Mucosa of descending colon (tissue), 3 donors: ENCODE measurements around the gene METRN. TPM values are rescaled to one million over a fixed set of nuclear protein-coding genes. Genes with fewer than 3 reads are reported as not detected.

Experiments
- ATAC-seq: fragments of 200-7000 bp; cut with Tn5 transposase; one replicate; pipeline ENCODE4 v1.9.1; 2020; ENCODE audit warnings: mild to moderate bottlenecking, moderate library complexity
- DNase-seq, 3 donors: peaks; one replicate each; pipeline ENCODE4 v3.0.0-alpha.2; 2020
- H3K36me3 ChIP-seq: fragments of 200-600 bp; one replicate; pipeline ENCODE4 v1.8.0; 2021; ENCODE audit warnings: low read depth, mild to moderate bottlenecking
- H3K4me1 ChIP-seq: fragments of 200-600 bp; one replicate; pipeline ENCODE4 v1.8.0; 2021; ENCODE audit warnings: low read depth, mild to moderate bottlenecking
- H3K4me3 ChIP-seq: fragments of 200-600 bp; one replicate; pipeline ENCODE4 v1.8.0; 2021; ENCODE audit warnings: mild to moderate bottlenecking
- H3K9me3 ChIP-seq: fragments of 200-600 bp; one replicate; pipeline ENCODE4 v1.8.0; 2021; ENCODE audit warnings: mild to moderate bottlenecking
- intact Hi-C, 2 donors: fragments of 100-400 bp; cut with DNase I in 1 of 2; cut with micrococcal nuclease in 1 of 2; formaldehyde crosslinking; loops; one replicate each; pipeline versions ENCODE4 v1.11.0 to v1.11.1; 2022; cut with DNase I, micrococcal nuclease
- total RNA-seq, 3 donors: library from RNA; stranded (reverse); fragmentation: NEBNext Ultra II Directional in 2 of 3; extraction: Animal tissue kit (Norgen Biotek cat#: 25700) in 2 of 3; gene quantifications; one replicate each; pipeline versions ENCODE4 v1.2.1 to v1.2.4, GENCODE V29; 2021 to 2023
- TF ChIP-seq, protein P1 (sequence below): fragments of 200-600 bp; IDR thresholded peaks from one replicate; pipeline ENCODE4 v1.8.0; 2022; ENCODE audit warnings: antibody characterized with exemption, mild to moderate bottlenecking
- donor health status: DM: no; HTN: no; CAD: no; lungs with moderate emphysema.
- donor health status: DM: no; HTN: no; CAD: no.
- donor health status: DM: no; HTN: yes; CAD: no.

METRN gene
- total RNA-seq, 3 donors from 2014 or later, result 15.8 to 34.5 (median 22.0) TPM

DNA sequence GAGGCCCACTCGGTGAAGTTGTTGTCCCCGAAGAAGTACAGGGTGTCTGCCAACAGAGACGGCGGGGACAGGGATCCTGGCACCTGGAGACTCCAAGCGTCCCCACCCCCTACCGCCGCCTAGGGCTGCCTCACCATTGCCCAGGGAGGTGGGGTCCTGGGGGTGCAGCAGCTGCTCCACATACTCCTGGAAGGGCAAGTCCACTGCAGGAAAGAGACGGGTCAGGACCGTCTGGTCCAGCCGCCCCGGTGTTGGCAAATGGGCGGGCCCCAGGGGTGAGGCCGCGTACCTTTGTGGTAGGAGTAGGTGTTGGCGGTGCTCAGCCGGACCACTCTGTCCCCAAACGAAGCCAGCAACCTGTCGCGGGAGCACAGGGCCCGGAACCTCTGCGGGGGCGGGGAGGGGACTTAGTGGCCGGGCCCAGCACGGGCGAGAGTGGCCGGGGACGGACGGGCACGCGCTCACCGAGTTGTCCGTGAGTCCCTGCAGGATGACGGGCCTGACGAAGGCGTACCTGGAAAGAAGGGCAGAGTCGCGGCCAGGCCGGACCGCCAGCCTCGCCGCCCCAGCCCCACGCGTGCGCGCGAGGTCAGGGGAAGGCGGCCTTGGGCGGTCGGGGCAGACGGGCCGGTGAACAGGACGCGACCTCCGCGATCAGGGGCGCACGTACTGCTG is 31.4 kb upstream of the METRN start:
- TF ChIP-seq, protein P1, sequence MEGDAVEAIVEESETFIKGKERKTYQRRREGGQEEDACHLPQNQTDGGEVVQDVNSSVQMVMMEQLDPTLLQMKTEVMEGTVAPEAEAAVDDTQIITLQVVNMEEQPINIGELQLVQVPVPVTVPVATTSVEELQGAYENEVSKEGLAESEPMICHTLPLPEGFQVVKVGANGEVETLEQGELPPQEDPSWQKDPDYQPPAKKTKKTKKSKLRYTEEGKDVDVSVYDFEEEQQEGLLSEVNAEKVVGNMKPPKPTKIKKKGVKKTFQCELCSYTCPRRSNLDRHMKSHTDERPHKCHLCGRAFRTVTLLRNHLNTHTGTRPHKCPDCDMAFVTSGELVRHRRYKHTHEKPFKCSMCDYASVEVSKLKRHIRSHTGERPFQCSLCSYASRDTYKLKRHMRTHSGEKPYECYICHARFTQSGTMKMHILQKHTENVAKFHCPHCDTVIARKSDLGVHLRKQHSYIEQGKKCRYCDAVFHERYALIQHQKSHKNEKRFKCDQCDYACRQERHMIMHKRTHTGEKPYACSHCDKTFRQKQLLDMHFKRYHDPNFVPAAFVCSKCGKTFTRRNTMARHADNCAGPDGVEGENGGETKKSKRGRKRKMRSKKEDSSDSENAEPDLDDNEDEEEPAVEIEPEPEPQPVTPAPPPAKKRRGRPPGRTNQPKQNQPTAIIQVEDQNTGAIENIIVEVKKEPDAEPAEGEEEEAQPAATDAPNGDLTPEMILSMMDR, result no peak
- H3K4me3 ChIP-seq, result peak overlapping the region; percentile 48
- H3K4me1 ChIP-seq, result peaks cover 47% of the 10 kb centered on the region
- DNase-seq (peak in 1 of 3 donors; percentile 37), ATAC-seq (no peak)
- intact Hi-C loops, result no loop called here
- H3K36me3 ChIP-seq, result peaks cover 5% of the 10 kb centered on the region
- no peaks in the 10 kb centered on the region for H3K9me3 ChIP-seq

DNA sequence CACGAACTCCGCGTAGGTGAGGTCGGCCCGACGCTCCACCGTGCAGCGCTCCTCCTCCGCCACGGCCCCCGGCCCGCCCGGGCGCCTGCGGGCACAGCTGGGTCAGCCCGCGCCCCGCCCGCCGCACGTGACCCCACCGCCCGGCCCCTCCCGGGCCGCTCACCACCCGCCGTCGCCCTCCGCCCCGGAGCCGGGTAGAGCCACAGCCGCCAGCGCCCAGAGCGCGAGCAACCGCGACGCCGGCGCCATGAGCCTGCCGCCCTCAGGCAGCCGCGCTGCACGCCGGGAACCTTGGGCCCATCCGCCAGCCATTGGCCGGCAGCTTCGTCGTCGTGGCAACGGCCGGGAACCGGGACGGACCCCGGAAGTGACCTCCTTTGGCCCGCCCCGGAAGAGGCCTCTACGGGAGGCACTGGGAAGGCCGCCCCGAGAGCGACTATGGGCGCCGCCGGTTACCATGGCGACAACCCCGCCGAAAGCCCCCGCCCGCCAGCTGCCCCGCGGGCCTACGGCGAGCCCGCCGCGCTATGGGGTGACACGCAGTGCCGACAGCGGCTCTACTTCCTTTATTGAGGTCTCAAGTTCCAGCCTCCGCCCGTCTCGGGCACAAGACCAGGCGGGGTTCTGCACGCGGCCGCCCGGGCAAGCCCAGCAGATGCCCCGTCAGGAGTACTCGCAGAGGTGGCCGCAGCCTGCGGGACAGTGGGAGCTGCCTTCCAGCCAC is 30.7 kb upstream of the METRN start, which contains the start of gene JMJD8:
TSS of gene JMJD8 (minus strand) at position 264 of the 724 bp plus-strand sequence. CDS start at position 249, 15 bp downstream.
- H3K4me3 ChIP-seq, result peak within 1 kb of the TSS; percentile 48
- H3K4me1 ChIP-seq, result peaks cover 50% of the 10 kb centered on the region
- peaks cover 5% of the 10 kb centered on the region for H3K36me3 ChIP-seq
- ATAC-seq (peak; percentile 74), DNase-seq (peak; percentile 98 to 99 (median 99))
- no peaks in the 10 kb centered on the region for H3K9me3 ChIP-seq
- intact Hi-C loops, result no loop called here
- TF ChIP-seq, protein P1, result no peak

DNA sequence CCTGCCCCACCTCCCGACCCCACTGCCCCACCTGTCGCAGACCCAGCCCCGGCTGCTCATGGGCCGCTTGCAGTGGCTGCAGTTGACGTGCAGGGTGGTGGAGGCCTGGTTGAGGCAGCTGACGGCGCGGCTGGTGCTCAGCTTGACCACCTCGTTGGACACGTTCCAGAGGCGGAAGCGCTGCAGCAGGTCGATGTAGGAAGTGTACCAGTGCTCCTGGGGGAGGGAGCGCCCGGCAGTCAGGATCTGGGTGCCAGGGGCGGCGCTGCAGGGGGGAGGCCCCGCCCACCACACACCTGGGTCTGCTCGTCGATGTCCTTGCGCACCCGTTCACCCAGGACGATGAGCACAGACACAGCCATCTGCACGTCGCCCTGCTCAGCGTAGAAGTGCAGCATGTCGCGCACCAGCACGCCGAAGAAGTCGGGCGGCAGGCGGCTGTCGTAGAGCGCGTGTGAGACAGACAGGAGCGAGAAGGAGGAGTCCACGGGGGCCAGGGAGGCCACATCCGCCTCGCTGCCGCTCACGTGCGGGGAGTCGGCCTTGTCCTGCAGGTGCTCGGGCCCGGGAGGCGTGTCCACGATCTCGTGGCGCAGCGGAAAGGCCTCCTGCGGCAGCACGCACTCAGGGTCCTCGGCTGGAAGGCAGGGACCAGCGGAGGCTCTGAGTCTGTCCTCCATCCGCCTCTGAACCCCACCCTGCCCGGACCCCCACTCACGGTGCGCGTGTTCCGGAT is 29.8 kb upstream of the METRN start:
- TF ChIP-seq, protein P1, result no peak
- no peak overlapping the region for H3K4me3 ChIP-seq
- DNase-seq (peak; percentile 49 to 79 (median 62)), ATAC-seq (no peak)
- peaks cover 5% of the 10 kb centered on the region for H3K36me3 ChIP-seq
- no peaks in the 10 kb centered on the region for H3K9me3 ChIP-seq
- peaks cover 53% of the 10 kb centered on the region for H3K4me1 ChIP-seq
- intact Hi-C loops, result no loop called here

DNA sequence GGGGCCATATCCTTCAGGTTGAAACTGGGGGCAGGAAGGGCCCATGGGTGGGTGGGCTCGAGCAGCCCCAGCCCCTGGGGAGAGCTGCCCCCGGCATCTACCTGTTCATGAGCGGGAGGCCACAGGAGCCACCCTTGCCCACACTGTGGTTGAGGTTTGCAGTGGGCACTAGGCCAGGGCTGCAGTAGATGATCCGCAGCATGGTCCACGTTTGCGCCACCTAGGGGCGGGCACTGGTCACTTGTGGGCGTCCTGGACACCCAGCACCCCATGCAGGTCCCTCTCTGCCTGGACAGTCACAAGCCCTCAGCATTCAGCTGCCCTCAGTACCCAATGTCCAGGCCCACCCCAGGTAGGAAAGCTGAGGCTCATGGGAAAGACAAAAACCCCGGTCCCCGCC is 29.0 kb upstream of the METRN start:
- intact Hi-C loops, result no loop called here
- DNase-seq, result peak in 2 of 3 donors; percentile 78
- H3K4me1 ChIP-seq, result peaks cover 51% of the 10 kb centered on the region

More for the DNA sequence above, 29.0 kb upstream of the METRN start:
- TF ChIP-seq, protein P1, result peak; percentile 23
- H3K9me3 ChIP-seq, result no peaks in the 10 kb centered on the region
- peaks cover 5% of the 10 kb centered on the region for H3K36me3 ChIP-seq
- ATAC-seq, result peak; percentile 7
- H3K4me3 ChIP-seq, result no peak overlapping the region
